Gastrocnemius medialis (tissue), 4 donors: ENCODE data around the gene IL16. TPM values are rescaled to one million over a fixed set of nuclear protein-coding genes. Genes with fewer than 3 reads are reported as not detected.

Experiments used
- ATAC-seq, 2 donors: fragments of 150-250 bp; one replicate each; pipeline ENCODE4 v1.9.1; 2016
- DNase-seq, 2 donors: peaks; one replicate each; pipeline ENCODE4 v3.0.0-alpha.2; 2019
- H3K27ac ChIP-seq, 4 donors: fragments of 200-600 bp; sonication (generic); 1 replicate in 1 of 4; 2 replicates in 3 of 4; pipeline ENCODE4 v1.5.1; 2016 to 2018; ENCODE audit warnings: mild to moderate bottlenecking in 2 of 4, moderate library complexity in 1 of 4
- H3K27me3 ChIP-seq, 3 donors: fragments of 200-600 bp; sonication (generic) in 2 of 3; 1 replicate in 1 of 3; 2 replicates in 2 of 3; pipeline versions ENCODE4 v1.5.1 to v1.6.0; 2016 to 2019; ENCODE audit warnings: mild to moderate bottlenecking in 1 of 3, moderate library complexity in 1 of 3
- H3K36me3 ChIP-seq, 2 donors: fragments of 200-600 bp; sonication (generic) in 1 of 2; one replicate each; pipeline ENCODE4 v1.5.1; 2017 to 2018
- H3K4me1 ChIP-seq, 2 donors: fragments of 200-600 bp; sonication (generic) in 1 of 2; one replicate each; pipeline ENCODE4 v1.5.1; 2016 to 2017; ENCODE audit warnings: mild to moderate bottlenecking in 2 of 2
- H3K4me3 ChIP-seq, 4 donors: fragments of 200-600 bp; sonication (generic) in 3 of 4; 1 replicate in 1 of 4; 2 replicates in 3 of 4; pipeline ENCODE4 v1.5.1; 2016 to 2019; ENCODE audit warnings: mild to moderate bottlenecking in 2 of 4
- H3K9me3 ChIP-seq, 3 donors: fragments of 200-600 bp; sonication (generic) in 2 of 3; 1 replicate in 1 of 3; 2 replicates in 2 of 3; pipeline ENCODE4 v1.5.1; 2016 to 2019
- POLR2A ChIP-seq, 2 donors: fragments of 450-650 bp; IDR thresholded peaks; one replicate each; pipeline ENCODE4 v1.6.1; 2017; ENCODE audit warnings: antibody characterized with exemption in 2 of 2, mild to moderate bottlenecking in 2 of 2, moderate library complexity in 2 of 2
- in situ Hi-C, 4 donors: fragments of 200-750 bp; cut with MboI; loops; one replicate each; pipeline versions ENCODE4 v1.15.0 to v1.8.0; 2017; ENCODE audit warnings: low sequenced_read_pairs in 4 of 4
- intact Hi-C: fragments of 100-400 bp; cut with DNase I; formaldehyde crosslinking; loops from one replicate; pipeline ENCODE4 v1.15.1; 2023; ENCODE audit warnings: low total_unique reads
- total RNA-seq, 4 donors: library from RNA; depleted of rRNA; stranded (reverse); fragments of >200 nt; gene quantifications; one replicate each; pipeline versions ENCODE4 v1.1.0 to v1.2.3, GENCODE V29; 2016
- TF ChIP-seq, protein P1 (sequence below), 5 experiments: fragments of 450-650 bp in 3 of 5; fragments of 200-600 bp in 2 of 5; sonication (generic) in 2 of 5; IDR thresholded peaks in 4 of 5; conservative IDR thresholded peaks in 1 of 5; 1 replicate in 4 of 5; 2 replicates in 1 of 5; pipeline ENCODE4 v1.5.1; 2016 to 2019; ENCODE audit warnings: antibody characterized with exemption in 5 of 5, mild to moderate bottlenecking in 3 of 5, moderate library complexity in 3 of 5

IL16 gene
- total RNA-seq, 4 donors from 2014 or later, result 3.3 to 4.5 (median 4.3) TPM

GRCh38 chr15:81278306-81279029, 81.8 kb downstream of the IL16 start:
- TF ChIP-seq, protein P1, sequence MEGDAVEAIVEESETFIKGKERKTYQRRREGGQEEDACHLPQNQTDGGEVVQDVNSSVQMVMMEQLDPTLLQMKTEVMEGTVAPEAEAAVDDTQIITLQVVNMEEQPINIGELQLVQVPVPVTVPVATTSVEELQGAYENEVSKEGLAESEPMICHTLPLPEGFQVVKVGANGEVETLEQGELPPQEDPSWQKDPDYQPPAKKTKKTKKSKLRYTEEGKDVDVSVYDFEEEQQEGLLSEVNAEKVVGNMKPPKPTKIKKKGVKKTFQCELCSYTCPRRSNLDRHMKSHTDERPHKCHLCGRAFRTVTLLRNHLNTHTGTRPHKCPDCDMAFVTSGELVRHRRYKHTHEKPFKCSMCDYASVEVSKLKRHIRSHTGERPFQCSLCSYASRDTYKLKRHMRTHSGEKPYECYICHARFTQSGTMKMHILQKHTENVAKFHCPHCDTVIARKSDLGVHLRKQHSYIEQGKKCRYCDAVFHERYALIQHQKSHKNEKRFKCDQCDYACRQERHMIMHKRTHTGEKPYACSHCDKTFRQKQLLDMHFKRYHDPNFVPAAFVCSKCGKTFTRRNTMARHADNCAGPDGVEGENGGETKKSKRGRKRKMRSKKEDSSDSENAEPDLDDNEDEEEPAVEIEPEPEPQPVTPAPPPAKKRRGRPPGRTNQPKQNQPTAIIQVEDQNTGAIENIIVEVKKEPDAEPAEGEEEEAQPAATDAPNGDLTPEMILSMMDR (IDR thresholded peaks at IDR 0.05 in 4 of 5, conservative IDR thresholded peaks at IDR 0.05 in 1 of 5), result no peak
- TF ChIP-seq POLR2A (IDR thresholded peaks at IDR 0.05), result no peak
- H3K36me3 ChIP-seq, result no peaks in the 10 kb centered on the region
- no peak overlapping the region for H3K4me3 ChIP-seq
- H3K27ac ChIP-seq, result no peak overlapping the region
- no peak for DNase-seq
- ATAC-seq, result no peak
- no peaks in the 10 kb centered on the region for H3K27me3 ChIP-seq
- intact Hi-C loops (loop anchor here (5.0 kb wide), 1 partner anchor 59 kb away; no protein-coding TSS in a partner anchor), in situ Hi-C loops (loop anchor here in 3 of 4 donors (5.0 to 10.0 kb wide), 3 partner anchors 56 to 124 kb away; no protein-coding TSS in a partner anchor)
- no peaks in the 10 kb centered on the region for H3K4me1 ChIP-seq
- no peaks in the 10 kb centered on the region for H3K9me3 ChIP-seq

DNA sequence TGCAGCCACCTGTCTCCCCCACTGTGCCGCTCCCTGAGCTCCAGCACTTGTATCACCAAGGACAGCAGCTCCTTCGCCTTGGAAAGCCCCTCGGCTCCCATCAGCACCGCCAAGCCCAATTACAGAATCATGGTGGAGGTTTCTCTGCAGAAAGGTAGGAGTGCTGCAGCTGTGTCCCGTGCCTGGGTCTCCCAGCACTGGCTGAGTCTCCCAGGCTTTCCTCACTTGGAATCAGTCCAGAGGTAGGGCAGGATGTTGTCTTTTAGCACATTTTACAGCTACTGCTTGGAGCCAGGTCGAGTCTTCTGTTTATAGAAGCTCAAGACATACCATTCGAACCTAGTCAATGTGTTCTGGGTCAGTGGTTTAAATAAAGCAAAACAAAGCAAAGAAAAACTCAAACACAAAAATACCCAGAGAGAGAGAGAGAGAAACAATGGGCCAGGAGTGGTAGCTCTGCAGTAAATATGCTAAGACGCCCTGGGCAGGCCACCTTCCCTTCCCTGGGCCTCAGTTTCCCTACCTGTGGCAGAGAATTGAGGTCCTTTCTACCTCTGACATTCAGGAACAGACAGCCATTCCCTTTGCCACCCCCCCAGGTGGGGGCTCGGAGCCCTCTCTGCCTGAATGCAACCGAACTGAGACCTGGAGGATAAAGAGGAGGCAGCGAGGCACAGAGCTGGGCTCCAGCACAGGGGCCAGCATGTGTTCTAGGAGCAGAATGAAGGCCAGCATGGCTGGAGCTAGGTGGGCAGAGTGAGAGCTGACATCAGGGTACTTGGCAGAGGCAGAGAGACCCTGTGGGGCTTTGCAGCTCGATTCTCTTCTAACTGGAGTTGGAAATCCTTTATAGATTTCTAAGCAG, 83.2 kb downstream of the IL16 start:
- Histone ChIP-seq H3K4me3 (no peak overlapping the region), H3K36me3 (no peaks in the 10 kb centered on the region), H3K27ac (no peak overlapping the region), H3K27me3 (no peaks in the 10 kb centered on the region), H3K4me1 (peaks cover 0 to 5% of the 10 kb centered on the region in 2 donors), H3K9me3 (no peaks in the 10 kb centered on the region)
- no peak for ATAC-seq
- no peak for DNase-seq
- no peak for TF ChIP-seq POLR2A (IDR thresholded peaks at IDR 0.05)
- TF ChIP-seq, protein P1 (IDR thresholded peaks at IDR 0.05 in 4 of 5, conservative IDR thresholded peaks at IDR 0.05 in 1 of 5), result no peak
- intact Hi-C loops (loop anchor here (5.0 kb wide), 1 partner anchor 57 kb away; no protein-coding TSS in a partner anchor), in situ Hi-C loops (loop anchor here in 3 of 4 donors (5.0 to 10.0 kb wide), 3 partner anchors 55 to 122 kb away; no protein-coding TSS in a partner anchor)

GRCh38 chr15:81280696-81281455, 84.2 kb downstream of the IL16 start:
- Histone ChIP-seq H3K9me3 (no peaks in the 10 kb centered on the region), H3K36me3 (no peaks in the 10 kb centered on the region), H3K27me3 (no peaks in the 10 kb centered on the region), H3K27ac (no peak overlapping the region), H3K4me3 (no peak overlapping the region), H3K4me1 (peaks cover 0 to 5% of the 10 kb centered on the region in 2 donors)
- TF ChIP-seq, protein P1 (IDR thresholded peaks at IDR 0.05 in 4 of 5, conservative IDR thresholded peaks at IDR 0.05 in 1 of 5), result no peak
- no peak for TF ChIP-seq POLR2A (IDR thresholded peaks at IDR 0.05)
- intact Hi-C loops (no loop called here), in situ Hi-C loops (no loop called here)
- ATAC-seq, result no peak
- no peak for DNase-seq

GRCh38 chr15:81281456-81281735, 84.7 kb downstream of the IL16 start:
- TF ChIP-seq, protein P1 (IDR thresholded peaks at IDR 0.05 in 4 of 5, conservative IDR thresholded peaks at IDR 0.05 in 1 of 5), result no peak
- TF ChIP-seq POLR2A (IDR thresholded peaks at IDR 0.05), result no peak
- Histone ChIP-seq H3K27ac (no peak overlapping the region), H3K27me3 (no peaks in the 10 kb centered on the region), H3K9me3 (no peaks in the 10 kb centered on the region), H3K36me3 (no peaks in the 10 kb centered on the region), H3K4me1 (peaks cover 0 to 5% of the 10 kb centered on the region in 2 donors), H3K4me3 (no peak overlapping the region)
- in situ Hi-C loops (no loop called here), intact Hi-C loops (no loop called here)
- ATAC-seq (no peak), DNase-seq (no peak)
